WTC11 (cell line): ENCODE measurements around the gene HP1BP3. TPM values are rescaled to one million over a fixed set of nuclear protein-coding genes. Genes with fewer than 3 reads are reported as not detected.

Experiments used
- ATAC-seq: fragments of 200-7000 bp; cut with Tn5 transposase; 2 replicates; pipeline ENCODE4 v1.10.0; 2021; ENCODE audit warnings: mild to moderate bottlenecking, moderate library complexity
- CTCF ChIA-PET: fragments of 300-600 bp; sonication (Branson Sonifier 250); formaldehyde crosslinking; loops from one replicate; lab custom pipeline; 2021; ENCODE audit warnings: antibody characterized with exemption; lab: Charles Lee
- POLR2A ChIA-PET: fragments of 350-600 bp; sonication (Branson Sonifier 250); formaldehyde crosslinking; loops from one replicate; lab custom pipeline; 2021; ENCODE audit warnings: antibody characterized with exemption; lab: Charles Lee
- DNase-seq: peaks from one replicate; pipeline ENCODE4 v3.0.0; 2021; ENCODE audit warnings: low spot score
- H3K27ac Mint-ChIP-seq: 2 replicates; pipeline ENCODE4 v1.8.0; 2021; ENCODE audit warnings: mixed read lengths
- H3K27me3 Mint-ChIP-seq: 2 replicates; pipeline ENCODE4 v1.8.0; 2021; ENCODE audit warnings: low read depth, mild to moderate bottlenecking, moderate library complexity, mixed read lengths
- H3K36me3 Mint-ChIP-seq: 2 replicates; pipeline ENCODE4 v1.8.0; 2021; ENCODE audit warnings: mixed read lengths
- H3K4me1 Mint-ChIP-seq: 2 replicates; pipeline ENCODE4 v1.8.0; 2022; ENCODE audit warnings: mixed read lengths
- H3K4me3 Mint-ChIP-seq: 2 replicates; pipeline ENCODE4 v1.8.0; 2021; ENCODE audit warnings: mild to moderate bottlenecking, moderate library complexity, mixed read lengths
- H3K9me3 Mint-ChIP-seq: 2 replicates; pipeline ENCODE4 v1.8.0; 2021; ENCODE audit warnings: mixed read lengths
- AFF4 ChIP-seq: sonication (generic); formaldehyde crosslinking; IDR thresholded peaks from 2 replicates; pipeline ENCODE4 v1.8.1; 2023; ENCODE audit warnings: mild to moderate bottlenecking, missing genetic modification reagents, borderline replicate concordance
- ATF3 ChIP-seq: sonication (generic); formaldehyde crosslinking; conservative IDR thresholded peaks from 2 replicates; pipeline ENCODE4 v1.8.1; 2022; ENCODE audit warnings: mild to moderate bottlenecking, missing genetic modification reagents
- ATF6 ChIP-seq: sonication (generic); formaldehyde crosslinking; IDR thresholded peaks from 2 replicates; pipeline ENCODE4 v1.8.1; 2023; ENCODE audit warnings: mild to moderate bottlenecking, missing genetic modification reagents
- CDX4 ChIP-seq: fragments of 250-450 bp; sonication (Bioruptor Pico); IDR thresholded peaks from 2 replicates; pipeline ENCODE4 v1.9.0; 2021; ENCODE audit warnings: moderate library complexity, mild to moderate bottlenecking, inconsistent platforms, borderline replicate concordance
- CREB1 ChIP-seq: sonication (generic); formaldehyde crosslinking; IDR thresholded peaks from 2 replicates; pipeline ENCODE4 v1.8.0; 2023; ENCODE audit warnings: mild to moderate bottlenecking, missing genetic modification reagents
- ELF4 ChIP-seq: sonication (generic); formaldehyde crosslinking; IDR thresholded peaks from 2 replicates; pipeline ENCODE4 v1.8.1; 2022; ENCODE audit warnings: low read depth, mild to moderate bottlenecking, moderate library complexity, missing genetic modification reagents
- EMX1 ChIP-seq: fragments of 250-450 bp; sonication (Bioruptor Pico); IDR thresholded peaks from 2 replicates; pipeline ENCODE4 v1.8.0; 2021; ENCODE audit warnings: mild to moderate bottlenecking
- FOXP1 ChIP-seq: sonication (generic); formaldehyde crosslinking; IDR thresholded peaks from 2 replicates; pipeline ENCODE4 v1.8.0; 2022; ENCODE audit warnings: missing genetic modification reagents, mild to moderate bottlenecking, moderate library complexity, borderline replicate concordance
- GTF2I ChIP-seq: fragments of 250-450 bp; sonication (Bioruptor Pico); conservative IDR thresholded peaks from 2 replicates; pipeline ENCODE4 v1.4.0; 2021; ENCODE audit warnings: mild to moderate bottlenecking
- MLX ChIP-seq: sonication (generic); formaldehyde crosslinking; IDR thresholded peaks from 2 replicates; pipeline ENCODE4 v1.8.1; 2023; ENCODE audit warnings: mild to moderate bottlenecking, missing genetic modification reagents, moderate library complexity
- MYBL2 ChIP-seq: sonication (generic); formaldehyde crosslinking; IDR thresholded peaks from 2 replicates; pipeline ENCODE4 v1.8.1; 2023; ENCODE audit warnings: mild to moderate bottlenecking, moderate library complexity, missing genetic modification reagents
- NFE2L1 ChIP-seq: sonication (generic); formaldehyde crosslinking; IDR thresholded peaks from 2 replicates; pipeline ENCODE4 v1.8.1; 2023; ENCODE audit warnings: missing genetic modification reagents
- OVOL2 ChIP-seq: fragments of 250-450 bp; sonication (Bioruptor Pico); IDR thresholded peaks from 2 replicates; pipeline ENCODE4 v1.9.0; 2021; ENCODE audit warnings: mild to moderate bottlenecking, borderline replicate concordance
- PRRX2 ChIP-seq: fragments of 250-450 bp; sonication (Bioruptor Pico); IDR thresholded peaks from 2 replicates; pipeline ENCODE4 v1.8.0; 2021; ENCODE audit warnings: mild to moderate bottlenecking
- RORB ChIP-seq: fragments of 250-450 bp; sonication (Bioruptor Pico); IDR thresholded peaks from 2 replicates; pipeline ENCODE4 v1.9.0; 2021; ENCODE audit warnings: mild to moderate bottlenecking
- SOX15 ChIP-seq: fragments of 250-450 bp; sonication (Bioruptor Pico); IDR thresholded peaks from 2 replicates; pipeline ENCODE4 v1.9.0; 2021; ENCODE audit warnings: mild to moderate bottlenecking
- SP1 ChIP-seq: sonication (generic); formaldehyde crosslinking; conservative IDR thresholded peaks from 2 replicates; pipeline ENCODE4 v1.8.1; 2022; ENCODE audit warnings: missing genetic modification reagents
- ZBTB21 ChIP-seq: sonication (generic); formaldehyde crosslinking; IDR thresholded peaks from 2 replicates; pipeline ENCODE4 v1.8.1; 2023; ENCODE audit warnings: mild to moderate bottlenecking, missing genetic modification reagents, borderline replicate concordance
- ZNF263 ChIP-seq: sonication (generic); formaldehyde crosslinking; IDR thresholded peaks from 2 replicates; pipeline ENCODE4 v1.8.1; 2022; ENCODE audit warnings: low read depth, mild to moderate bottlenecking, moderate library complexity, missing genetic modification reagents
- ZNF317 ChIP-seq: sonication (generic); formaldehyde crosslinking; IDR thresholded peaks from 2 replicates; pipeline ENCODE4 v1.8.1; 2023; ENCODE audit warnings: low read depth, mild to moderate bottlenecking, moderate library complexity, missing genetic modification reagents, borderline replicate concordance
- ZNF423 ChIP-seq: fragments of 250-450 bp; sonication (Bioruptor Pico); IDR thresholded peaks from 2 replicates; pipeline ENCODE4 v2.1.2; 2022; ENCODE audit warnings: mild to moderate bottlenecking, moderate library complexity
- ZNF512 ChIP-seq: sonication (generic); formaldehyde crosslinking; IDR thresholded peaks from 2 replicates; pipeline ENCODE4 v1.8.1; 2022; ENCODE audit warnings: missing genetic modification reagents, borderline replicate concordance
- ZSCAN18 ChIP-seq: fragments of 250-450 bp; sonication (Bioruptor Pico); IDR thresholded peaks from 2 replicates; pipeline ENCODE4 v2.1.2; 2022; ENCODE audit warnings: mild to moderate bottlenecking, moderate library complexity
- total RNA-seq: library from RNA; stranded (reverse); gene quantifications from 3 replicates; pipeline ENCODE4 v1.2.3, GENCODE V29; 2021

The HP1BP3 gene
- total RNA-seq, 1 experiment from 2014 or later: 121 TPM

- TF ChIP-seq MLX (CRISPR knock-in tag) (no peak), FOXP1 (CRISPR knock-in tag) (no peak), EMX1 (no peak)
- TF ChIP-seq, all 79 proteins: peak for 0
Measured at GRCh38 chr1:20703124-20703756, 83.9 kb downstream of the HP1BP3 start (continued).

GRCh38 chr1:20702416-20702815 lies 84.7 kb downstream of the HP1BP3 start:
- ChIA-PET POLR2A (no interaction called here), CTCF (interaction anchor here (0.7 to 1.4 kb wide), 2 partner anchors 84 to 493 kb away, joined by 4 to 5 read pairs; partner anchors contain the start of gene HP1BP3)
- Mint-ChIP-seq H3K4me3 (no peak overlapping the region), H3K27ac (no peak overlapping the region), H3K4me1 (peaks cover under 1% of the 10 kb centered on the region; the same call in 1 of the 2 replicates), H3K27me3 (no peaks in the 10 kb centered on the region; the same call in 1 of the 2 replicates), H3K9me3 (no peaks in the 10 kb centered on the region), H3K36me3 (peaks cover 2% of the 10 kb centered on the region; the same call in 1 of the 2 replicates)
- no peak; the same call in 1 of the 2 replicates for ATAC-seq
- DNase-seq: no peak
- TF ChIP-seq MYBL2 (CRISPR knock-in tag): no peak
- TF ChIP-seq RORB (CRISPR knock-in tag): no peak
- no peak for TF ChIP-seq ATF6 (CRISPR knock-in tag)
- TF ChIP-seq ELF4 (CRISPR knock-in tag): no peak
- no peak for TF ChIP-seq ATF3 (CRISPR knock-in tag)
- no peak for TF ChIP-seq ZBTB21 (CRISPR knock-in tag)
- TF ChIP-seq ZNF317 (CRISPR knock-in tag): no peak
- no peak for TF ChIP-seq CDX4 (CRISPR knock-in tag)
- TF ChIP-seq SP1: no peak
- TF ChIP-seq OVOL2 (CRISPR knock-in tag): no peak
- no peak for TF ChIP-seq PRRX2
- TF ChIP-seq FOXP1 (CRISPR knock-in tag): no peak
- no peak for TF ChIP-seq CREB1 (CRISPR knock-in tag)
- TF ChIP-seq SOX15 (CRISPR knock-in tag): no peak

GRCh38 chr1:20701847-20702246 lies 85.3 kb downstream of the HP1BP3 start:
- H3K4me1 Mint-ChIP-seq: peaks cover 6% of the 10 kb centered on the region
- ChIA-PET POLR2A (no interaction called here), CTCF (interaction anchor here (0.7 to 1.4 kb wide), 2 partner anchors 85 to 493 kb away, joined by 4 to 5 read pairs; partner anchors contain the start of gene HP1BP3)
- no peaks in the 10 kb centered on the region for H3K9me3 Mint-ChIP-seq
- H3K4me3 Mint-ChIP-seq: no peak overlapping the region
- DNase-seq (no peak), ATAC-seq (no peak)
- no peak overlapping the region for H3K27ac Mint-ChIP-seq
- no peaks in the 10 kb centered on the region for H3K36me3 Mint-ChIP-seq
- no peaks in the 10 kb centered on the region; the same call in 1 of the 2 replicates for H3K27me3 Mint-ChIP-seq
- TF ChIP-seq NFE2L1 (CRISPR knock-in tag) (no peak), ZNF263 (CRISPR knock-in tag) (no peak), ELF4 (CRISPR knock-in tag) (no peak), ZNF512 (CRISPR knock-in tag) (no peak), ZNF423 (CRISPR knock-in tag) (no peak), ZSCAN18 (CRISPR knock-in tag) (no peak), GTF2I (CRISPR knock-in tag) (no peak), AFF4 (CRISPR knock-in tag) (no peak)
